DND-41 (cell line): Measurements from ENCODE around the gene EAF2.

Experiments used
- ATAC-seq: fragments of 200-7000 bp; cut with Tn5 transposase; 3 replicates; pipeline ENCODE4 v1.9.1; 2021; ENCODE audit warnings: low read depth; ENCODE audit not compliant: insufficient read depth
- DNase-seq: peaks from one replicate; pipeline ENCODE4 v3.0.0-alpha.2; 2020
- H2AFZ ChIP-seq: 2 replicates; pipeline ENCODE4 v1.6.0; 2012; ENCODE audit warnings: low read depth, low read length
- H3K27ac ChIP-seq: 2 replicates; pipeline ENCODE4 v1.5.1; 2012; ENCODE audit warnings: low read length, inconsistent platforms
- H3K27me3 ChIP-seq: fragments of 200-600 bp; sonication (generic); 2 replicates; pipeline ENCODE4 v1.6.0; 2012; ENCODE audit warnings: low read length, mild to moderate bottlenecking, inconsistent platforms; ENCODE audit not compliant: insufficient read depth, poor library complexity
- H3K36me3 ChIP-seq: 2 replicates; pipeline ENCODE4 v1.5.1; 2012; ENCODE audit warnings: low read length, inconsistent platforms; ENCODE audit not compliant: insufficient read depth
- H3K4me1 ChIP-seq: 2 replicates; pipeline ENCODE4 v1.5.1; 2012; ENCODE audit warnings: mild to moderate bottlenecking, low read length; ENCODE audit not compliant: insufficient read depth
- H3K4me2 ChIP-seq: 2 replicates; pipeline ENCODE4 v1.6.0; 2012; ENCODE audit warnings: mild to moderate bottlenecking, moderate library complexity, low read length, inconsistent platforms; ENCODE audit not compliant: insufficient read depth
- H3K4me3 ChIP-seq, 2 experiments: fragments of 200-600 bp in 1 of 2; shearing (Covaris generic) in 1 of 2; 2 replicates each; pipeline ENCODE4 v1.5.1; 2012 to 2016; ENCODE audit warnings: inconsistent platforms in 2 of 2, low read length in 2 of 2, mild to moderate bottlenecking in 2 of 2, low read depth in 1 of 2, moderate library complexity in 1 of 2
- H3K79me2 ChIP-seq: 2 replicates; pipeline ENCODE4 v1.6.0; 2012; ENCODE audit warnings: low read length, inconsistent platforms; ENCODE audit not compliant: insufficient read depth
- H3K9ac ChIP-seq: 2 replicates; pipeline ENCODE4 v1.6.0; 2012; ENCODE audit warnings: low read depth, mild to moderate bottlenecking, inconsistent platforms, low read length, moderate library complexity
- H3K9me3 ChIP-seq: 2 replicates; pipeline ENCODE4 v1.5.1; 2012; ENCODE audit warnings: low read length, moderate library complexity, mild to moderate bottlenecking, inconsistent platforms; ENCODE audit not compliant: insufficient read depth, severe bottlenecking
- H4K20me1 ChIP-seq: 2 replicates; pipeline ENCODE4 v1.6.0; 2012; ENCODE audit warnings: low read length; ENCODE audit not compliant: insufficient read depth
- EZH2 ChIP-seq: IDR thresholded peaks from 3 replicates; pipeline ENCODE4 v1.6.1; 2012; ENCODE audit warnings: borderline replicate concordance, low read depth, mild to moderate bottlenecking, moderate library complexity, low read length, inconsistent platforms; ENCODE audit not compliant: severe bottlenecking
- TF ChIP-seq, protein P1 (sequence below): IDR thresholded peaks from 2 replicates; pipeline ENCODE4 v1.5.1; 2012; ENCODE audit warnings: borderline replicate concordance, low read length, moderate library complexity, mild to moderate bottlenecking; ENCODE audit not compliant: poor library complexity, severe bottlenecking; ENCODE audit errors: extremely low read depth

The EAF2 gene

DNA sequence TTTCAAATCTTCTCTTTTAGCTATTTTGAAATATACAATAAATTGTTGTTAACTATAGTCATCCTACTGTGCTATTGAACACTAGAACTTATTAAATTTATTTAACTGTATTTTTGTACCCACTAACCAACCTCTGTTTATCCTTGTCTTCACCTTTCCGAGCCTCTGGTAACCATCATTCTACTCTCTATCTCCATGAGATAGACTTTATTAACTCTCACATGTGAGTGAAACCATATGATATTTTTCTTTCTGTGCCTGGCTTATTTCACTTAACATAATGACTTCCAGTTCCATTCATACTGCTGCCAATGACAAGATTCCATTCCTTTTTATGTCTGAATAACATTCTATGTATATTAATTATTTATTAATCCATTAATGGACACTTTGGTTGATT, 43.4 kb downstream of the EAF2 start:
- Histone ChIP-seq H3K27ac (no peak overlapping the region), H3K9ac (no peak overlapping the region), H3K36me3 (no peaks in the 10 kb centered on the region), H3K9me3 (no peaks in the 10 kb centered on the region), H3K27me3 (no peaks in the 10 kb centered on the region), H3K4me1 (no peaks in the 10 kb centered on the region), H3K4me2 (no peak overlapping the region), H4K20me1 (no peaks in the 10 kb centered on the region), H3K79me2 (no peaks in the 10 kb centered on the region), H2AFZ (no peak overlapping the region), H3K4me3 (no peak overlapping the region)
- ATAC-seq (no peak), DNase-seq (no peak)
- TF ChIP-seq, protein P1, sequence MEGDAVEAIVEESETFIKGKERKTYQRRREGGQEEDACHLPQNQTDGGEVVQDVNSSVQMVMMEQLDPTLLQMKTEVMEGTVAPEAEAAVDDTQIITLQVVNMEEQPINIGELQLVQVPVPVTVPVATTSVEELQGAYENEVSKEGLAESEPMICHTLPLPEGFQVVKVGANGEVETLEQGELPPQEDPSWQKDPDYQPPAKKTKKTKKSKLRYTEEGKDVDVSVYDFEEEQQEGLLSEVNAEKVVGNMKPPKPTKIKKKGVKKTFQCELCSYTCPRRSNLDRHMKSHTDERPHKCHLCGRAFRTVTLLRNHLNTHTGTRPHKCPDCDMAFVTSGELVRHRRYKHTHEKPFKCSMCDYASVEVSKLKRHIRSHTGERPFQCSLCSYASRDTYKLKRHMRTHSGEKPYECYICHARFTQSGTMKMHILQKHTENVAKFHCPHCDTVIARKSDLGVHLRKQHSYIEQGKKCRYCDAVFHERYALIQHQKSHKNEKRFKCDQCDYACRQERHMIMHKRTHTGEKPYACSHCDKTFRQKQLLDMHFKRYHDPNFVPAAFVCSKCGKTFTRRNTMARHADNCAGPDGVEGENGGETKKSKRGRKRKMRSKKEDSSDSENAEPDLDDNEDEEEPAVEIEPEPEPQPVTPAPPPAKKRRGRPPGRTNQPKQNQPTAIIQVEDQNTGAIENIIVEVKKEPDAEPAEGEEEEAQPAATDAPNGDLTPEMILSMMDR: no peak
- TF ChIP-seq EZH2: no peak

DNA sequence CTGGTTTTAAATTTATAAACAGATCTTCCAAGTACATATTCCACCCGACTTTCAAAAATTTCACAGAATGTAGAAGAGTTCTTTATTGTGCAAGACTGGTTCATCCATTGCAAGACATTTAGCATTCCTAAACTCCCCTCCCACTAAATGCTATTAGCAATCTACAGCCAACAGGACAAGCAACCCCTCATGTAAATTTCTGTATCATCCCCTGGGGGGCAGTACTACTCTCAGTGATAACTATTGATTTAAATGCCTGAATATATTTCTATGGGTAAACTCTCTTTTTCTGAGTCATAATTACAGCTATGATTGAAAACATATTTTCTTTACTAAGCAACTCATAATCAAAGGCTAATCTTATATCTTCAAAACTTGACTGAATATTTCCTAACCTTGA, 48.5 kb downstream of the EAF2 start:
- DNase-seq: no peak
- H3K9me3 ChIP-seq: no peaks in the 10 kb centered on the region
- no peaks in the 10 kb centered on the region for H3K27me3 ChIP-seq
- no peaks in the 10 kb centered on the region for H3K4me1 ChIP-seq
- no peaks in the 10 kb centered on the region for H4K20me1 ChIP-seq
- H3K27ac ChIP-seq: no peak overlapping the region
- TF ChIP-seq, protein P1: peak; percentile 49
- TF ChIP-seq EZH2: no peak
- H3K9ac ChIP-seq: no peak overlapping the region
- no peak overlapping the region for H3K4me2 ChIP-seq
- H3K79me2 ChIP-seq: no peaks in the 10 kb centered on the region
- H3K36me3 ChIP-seq: no peaks in the 10 kb centered on the region
- no peak for ATAC-seq
- H2AFZ ChIP-seq: no peak overlapping the region
- no peak overlapping the region for H3K4me3 ChIP-seq

DNA sequence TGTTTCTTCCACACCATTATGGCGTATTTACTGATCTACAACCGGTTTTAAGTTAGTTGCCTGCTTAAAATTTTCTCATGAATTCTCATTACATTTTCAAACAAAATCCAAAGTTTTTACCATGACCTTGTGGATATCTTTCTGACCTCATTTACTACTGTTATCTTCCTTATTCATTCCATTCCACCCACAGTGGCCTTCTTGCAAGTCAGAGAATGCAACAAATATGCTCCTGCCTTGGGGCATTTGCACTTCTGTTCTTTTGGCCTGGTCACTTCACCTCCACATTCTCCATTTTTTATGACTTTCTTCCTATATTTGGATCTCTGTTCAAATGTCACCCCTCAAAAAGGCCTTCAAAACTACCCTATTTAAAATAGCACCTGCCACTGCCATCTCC, 50.4 kb downstream of the EAF2 start:
- TF ChIP-seq EZH2: no peak
- TF ChIP-seq, protein P1: no peak
- ATAC-seq (no peak), DNase-seq (no peak)
- Histone ChIP-seq H4K20me1 (no peaks in the 10 kb centered on the region), H3K4me1 (no peaks in the 10 kb centered on the region), H3K4me3 (no peak overlapping the region), H3K4me2 (no peak overlapping the region), H3K27ac (no peak overlapping the region), H2AFZ (no peak overlapping the region), H3K9me3 (no peaks in the 10 kb centered on the region), H3K9ac (no peak overlapping the region), H3K79me2 (no peaks in the 10 kb centered on the region), H3K27me3 (no peaks in the 10 kb centered on the region), H3K36me3 (no peaks in the 10 kb centered on the region)
